HG03469 (cell line): ENCODE measurements around the gene DDR1.

Experiments
- ATAC-seq: cut with Tn5 transposase; IDR thresholded peaks from one replicate; pipeline ENCODE4 v1.9.1; 2021; ENCODE audit warnings: mild to moderate bottlenecking, moderate library complexity, moderate number of reproducible peaks; ENCODE audit not compliant: unreplicated experiment

DDR1 gene

DNA sequence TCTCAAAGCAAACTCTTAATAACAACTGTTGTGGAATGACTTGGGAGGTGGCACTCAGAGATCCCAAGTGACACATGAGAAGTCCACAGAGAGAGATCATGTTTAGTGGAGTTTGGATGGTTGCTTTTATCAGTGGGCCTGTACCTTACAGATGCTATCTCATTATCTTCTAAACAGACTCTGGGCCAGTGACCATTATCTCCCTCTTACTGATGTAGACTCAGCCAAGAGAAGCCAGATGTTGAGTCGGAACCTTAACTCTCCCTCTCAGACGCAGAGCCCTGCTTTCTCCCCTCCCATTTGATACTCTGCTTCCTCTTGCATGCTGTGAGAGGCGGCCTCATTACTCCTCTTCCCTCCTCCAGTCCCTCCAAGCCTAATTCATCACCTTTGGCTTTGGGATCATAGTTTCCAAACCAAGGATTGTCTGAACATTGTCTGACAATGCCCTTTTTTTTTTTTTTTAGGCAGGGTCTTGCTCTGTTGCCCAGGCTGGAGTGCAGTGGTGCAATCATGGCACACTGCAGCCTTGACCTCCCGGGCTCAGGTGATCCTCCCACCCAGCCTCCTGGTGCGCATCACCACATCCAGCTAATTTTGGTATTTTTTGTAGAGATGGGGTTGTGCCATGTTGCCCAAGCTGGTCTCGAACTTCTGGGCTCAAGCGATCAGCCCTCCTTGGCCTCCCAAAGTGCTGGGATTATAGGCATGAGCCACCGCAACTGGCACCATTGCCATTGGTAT is 4.5 kb upstream of the DDR1 start:
- ATAC-seq = no peak

DNA sequence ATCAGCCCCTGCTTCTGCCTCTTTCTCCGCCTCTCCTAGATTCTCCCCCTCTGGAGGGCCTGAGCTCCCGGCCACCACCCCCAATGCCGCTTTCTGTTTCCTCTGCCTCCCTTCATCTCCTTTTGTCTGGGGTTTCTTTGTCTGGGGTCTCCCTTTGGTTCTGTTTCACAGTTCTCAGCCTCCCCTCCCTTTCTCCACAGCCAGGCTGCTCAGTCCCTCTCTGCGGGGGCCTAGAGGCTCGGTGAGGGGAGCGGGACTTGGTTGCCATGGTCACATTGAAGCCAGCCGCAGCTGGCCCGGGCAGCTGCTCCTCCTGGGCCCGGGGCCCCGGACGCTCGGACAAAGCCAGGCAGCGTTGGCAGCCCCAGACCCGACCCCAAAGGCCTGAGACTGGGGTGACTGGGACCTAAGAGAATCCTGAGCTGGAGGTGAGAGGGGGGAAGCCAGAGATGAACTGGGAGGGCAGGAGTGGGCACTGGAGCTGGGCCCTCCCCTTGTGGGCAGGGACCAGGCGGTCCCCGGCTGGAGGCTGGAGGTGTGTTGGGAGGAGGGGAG is 3.5 kb upstream of the DDR1 start:
- ATAC-seq = no peak

DNA sequence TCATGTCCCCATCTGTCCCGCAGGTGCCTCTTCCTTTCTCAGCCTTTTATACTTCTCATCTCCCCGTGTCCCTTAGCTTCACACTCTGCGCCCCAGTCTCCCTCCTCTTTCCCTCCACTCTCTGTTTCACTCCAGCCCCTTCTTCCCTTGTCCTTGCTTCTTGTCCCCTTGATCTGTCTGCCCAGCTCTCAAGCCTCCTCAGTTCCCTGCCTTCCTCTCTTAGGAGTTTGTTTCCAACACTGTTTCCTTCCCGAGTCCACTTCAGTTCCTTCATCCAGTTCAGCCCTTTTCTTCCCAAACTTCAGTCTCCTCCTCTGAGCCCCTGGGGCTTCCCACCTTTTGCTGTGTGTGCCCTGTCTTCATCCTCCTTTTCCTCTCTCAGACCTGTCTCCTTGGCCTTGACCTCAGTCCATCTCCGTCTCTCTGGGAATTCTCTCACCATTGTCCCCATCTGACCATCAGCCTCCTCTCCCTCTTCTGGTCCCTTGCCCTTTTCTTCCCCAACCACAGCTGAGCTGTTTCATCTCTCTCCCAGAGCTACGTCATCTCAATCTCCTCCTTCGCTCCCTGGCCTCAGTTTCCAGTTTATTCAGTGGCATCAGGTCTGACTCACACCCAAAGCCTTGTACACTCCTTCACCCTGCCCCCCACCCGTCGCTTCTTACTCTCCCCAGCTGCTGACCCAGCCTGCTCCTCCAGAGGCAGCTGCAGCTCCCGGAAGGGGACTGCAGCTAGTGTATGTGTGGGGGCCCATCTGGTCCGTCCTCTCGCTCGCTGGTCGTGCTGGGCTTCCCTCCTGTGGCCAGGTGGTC is 2.7 kb upstream of the DDR1 start:
- no peak for ATAC-seq

DNA sequence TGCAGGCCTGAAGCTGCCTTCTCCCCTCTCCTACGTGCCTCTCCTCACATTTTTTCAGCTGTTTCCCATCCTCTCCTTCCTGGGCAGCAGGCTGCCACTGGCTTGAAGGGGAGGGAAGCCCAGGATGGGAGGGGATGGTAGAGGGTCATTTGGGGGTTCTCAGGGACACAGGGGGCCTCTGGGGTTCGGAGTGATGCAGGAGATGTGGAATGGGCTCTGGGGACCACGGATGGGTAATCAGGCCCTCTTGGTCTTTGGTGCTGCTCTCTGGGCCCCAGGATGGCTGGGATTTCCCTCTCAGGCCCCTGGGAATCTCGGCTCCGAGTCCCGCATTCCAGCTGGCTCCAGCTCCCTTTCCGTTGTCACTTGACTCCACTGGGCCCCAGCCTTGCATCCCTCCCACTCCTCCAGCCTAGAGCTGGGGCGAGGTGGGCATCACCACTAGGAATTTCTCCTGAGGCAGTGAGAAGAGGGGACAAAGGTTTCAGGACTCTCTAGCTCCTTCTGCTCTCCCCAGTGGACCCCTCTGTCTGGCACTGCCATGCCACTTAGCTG is 2.0 kb upstream of the DDR1 start:
- ATAC-seq = no peak

DNA sequence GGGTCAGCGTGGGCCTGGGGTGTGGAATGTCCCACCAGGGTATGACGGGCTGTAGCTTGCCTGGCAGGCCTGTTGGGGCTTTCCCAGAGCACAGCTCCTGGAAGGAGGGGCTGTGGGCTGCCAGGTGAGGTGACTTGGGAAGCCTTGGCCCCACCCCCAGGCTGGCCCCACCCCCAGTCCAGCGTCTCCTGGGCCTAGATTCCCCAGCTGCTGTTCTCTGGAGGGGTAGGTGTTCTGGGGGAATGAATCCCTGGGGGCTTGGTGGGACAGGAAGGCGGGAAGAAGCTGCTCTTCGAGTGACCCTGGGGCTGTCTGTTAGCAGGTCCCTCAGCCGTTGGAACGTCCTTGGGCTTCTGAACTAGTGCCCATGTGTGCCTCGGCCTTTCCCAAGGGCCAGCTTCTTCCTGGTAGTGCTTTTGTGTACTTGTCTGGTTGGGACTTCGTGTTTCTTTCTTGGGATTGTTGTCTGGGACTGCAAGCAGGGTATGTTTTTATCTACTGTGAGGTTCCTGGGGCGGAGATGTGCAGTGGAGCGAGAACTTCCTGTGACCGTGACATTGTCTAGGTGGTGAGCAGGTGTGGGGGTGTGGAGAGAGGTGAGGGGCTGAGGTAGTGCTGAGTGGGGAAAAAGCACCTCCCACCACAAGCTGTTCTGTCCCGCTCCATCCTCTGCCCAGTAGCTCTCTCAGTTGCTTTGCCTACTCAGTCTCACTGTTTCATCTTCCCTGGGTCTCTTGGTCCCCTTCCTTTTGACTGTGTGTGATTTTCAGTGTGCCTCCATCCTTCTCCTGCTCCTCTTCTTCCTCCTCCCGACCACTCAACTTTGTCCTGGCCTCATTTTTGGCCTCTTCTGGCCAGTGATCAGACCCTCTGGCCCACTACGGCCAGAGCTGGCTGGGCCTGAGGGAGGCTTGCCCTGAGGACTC is 1.3 kb upstream of the DDR1 start:
- ATAC-seq = no peak

DNA sequence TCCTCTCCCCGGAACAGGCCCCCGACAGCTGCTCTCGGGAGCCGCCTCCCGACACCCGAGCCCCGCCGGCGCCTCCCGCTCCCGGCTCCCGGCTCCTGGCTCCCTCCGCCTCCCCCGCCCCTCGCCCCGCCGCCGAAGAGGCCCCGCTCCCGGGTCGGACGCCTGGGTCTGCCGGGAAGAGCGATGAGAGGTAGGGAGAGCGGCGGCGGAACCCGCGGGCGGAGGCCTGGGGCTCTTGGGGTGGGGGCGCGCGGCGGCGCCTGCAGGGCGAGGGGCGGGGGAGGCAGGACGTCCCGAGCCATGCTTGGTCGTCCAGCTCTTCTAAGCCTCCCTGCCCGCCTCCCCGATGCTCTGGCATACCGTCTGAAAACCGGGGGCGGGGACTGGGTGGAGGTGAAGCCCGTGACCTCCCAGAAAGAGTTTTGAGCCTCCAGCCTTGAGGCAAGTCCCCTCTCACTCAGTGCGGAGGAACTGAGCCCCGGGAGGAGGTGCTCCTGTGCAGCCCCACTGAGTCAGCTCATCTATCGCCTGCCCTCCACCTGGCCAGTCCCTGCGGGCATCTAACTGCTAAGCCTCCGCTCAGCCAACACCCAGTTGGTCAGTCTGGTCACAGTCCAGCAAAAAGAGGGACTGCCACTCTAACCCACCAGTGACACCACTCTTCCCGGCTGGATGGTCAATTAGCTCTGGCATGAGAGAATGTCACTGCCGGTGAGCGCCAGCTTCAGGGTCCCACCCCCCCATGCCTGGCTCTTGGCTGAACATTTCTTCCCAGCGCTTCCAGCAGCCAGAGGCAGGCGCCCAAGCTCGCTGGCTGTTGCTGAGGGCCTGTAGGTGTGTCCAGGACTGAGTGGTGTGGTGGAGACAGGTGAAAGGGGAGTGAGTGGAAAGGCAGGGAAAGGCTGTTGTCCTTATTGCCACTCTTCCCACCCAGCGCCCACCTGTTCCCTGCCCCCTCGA is 482 bp downstream of the DDR1 start:
- ATAC-seq = no peak

DNA sequence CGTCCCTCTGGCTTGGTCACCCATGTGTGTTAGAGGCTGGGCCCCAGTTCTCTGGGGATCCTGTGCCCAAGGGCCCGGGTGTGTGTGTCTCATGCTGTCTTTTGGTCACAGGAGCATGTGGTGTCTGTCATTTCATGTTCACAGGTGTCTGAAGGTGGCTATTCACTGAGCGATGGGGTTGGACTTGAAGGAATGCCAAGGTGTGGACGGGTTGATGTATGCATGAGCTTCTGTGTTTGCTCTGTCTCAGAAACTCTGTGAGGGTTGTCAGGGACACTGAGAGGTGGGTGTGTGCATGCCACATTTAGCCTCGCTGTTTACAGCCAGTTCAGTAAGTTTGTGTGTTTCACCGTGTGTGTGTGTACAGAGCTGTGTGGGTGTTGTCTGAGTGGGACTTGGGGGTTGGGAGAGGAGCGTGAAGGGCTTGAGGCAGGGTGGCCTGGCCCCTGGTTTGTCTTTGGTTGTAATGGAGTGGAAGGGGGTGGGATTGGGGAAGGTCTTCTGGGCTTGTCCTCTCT is 1.2 kb downstream of the DDR1 start:
- ATAC-seq = no peak

DNA sequence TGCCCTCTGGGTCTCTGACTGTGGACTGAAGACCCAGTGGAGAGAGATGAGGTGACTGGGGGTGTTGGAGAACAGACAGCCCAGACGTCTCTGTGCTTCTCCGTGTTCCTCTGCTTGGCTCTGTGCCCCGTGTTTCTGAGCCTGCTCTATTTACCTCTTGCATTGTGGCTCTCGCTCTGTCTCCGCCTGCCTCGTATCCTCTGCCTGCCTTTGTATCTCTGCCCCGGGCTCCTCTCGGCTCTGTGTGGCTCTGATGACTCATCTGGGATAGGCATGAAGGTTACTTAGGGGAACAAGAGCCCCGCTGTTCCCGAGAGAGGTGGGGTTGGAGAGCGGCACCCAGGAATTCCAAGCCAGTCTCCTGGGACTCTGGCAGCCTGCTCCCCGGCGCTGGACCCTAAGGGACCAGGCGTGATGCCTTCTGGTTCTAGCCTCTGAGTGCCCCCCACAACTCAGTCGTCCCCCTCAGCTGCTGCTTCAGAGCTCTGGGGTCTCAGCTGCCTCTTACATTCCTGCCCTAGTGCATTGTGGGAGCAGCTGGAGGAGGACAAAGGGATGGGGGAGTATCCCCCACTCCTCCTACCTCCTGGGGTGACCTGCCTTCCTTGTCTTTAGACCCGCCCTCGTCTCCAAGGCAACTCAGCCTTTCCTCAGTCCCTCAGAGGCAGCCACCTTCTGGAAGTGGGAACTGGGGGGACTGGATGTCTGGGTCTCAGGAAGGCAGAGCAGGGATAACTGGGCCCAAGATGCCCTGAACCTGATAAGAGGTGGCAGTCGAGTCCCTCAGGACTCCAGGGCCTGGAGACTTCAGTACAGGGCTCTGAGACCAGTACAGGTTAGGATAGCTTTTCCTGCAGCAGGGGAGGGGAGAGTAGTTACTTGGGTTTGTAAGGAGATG is 1.9 kb downstream of the DDR1 start:
- ATAC-seq = no peak

DNA sequence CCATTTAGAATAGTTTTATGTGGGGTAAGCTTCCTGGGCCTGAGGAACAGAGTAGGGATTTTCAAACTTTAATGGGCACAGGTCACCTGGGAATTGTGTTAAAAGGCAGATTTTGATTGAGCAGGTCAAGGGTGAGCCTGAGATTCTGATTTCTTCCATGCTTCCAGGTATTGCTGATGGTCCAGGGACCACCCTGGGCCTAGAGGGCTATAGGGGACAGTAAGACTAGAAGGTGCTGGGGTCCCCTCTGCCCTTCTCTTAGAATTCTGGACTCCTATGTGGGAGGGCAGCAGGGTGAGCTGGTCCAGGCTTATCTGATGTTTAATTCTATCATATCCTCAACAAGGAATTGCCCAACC is 2.6 kb downstream of the DDR1 start:
- no peak for ATAC-seq

DNA sequence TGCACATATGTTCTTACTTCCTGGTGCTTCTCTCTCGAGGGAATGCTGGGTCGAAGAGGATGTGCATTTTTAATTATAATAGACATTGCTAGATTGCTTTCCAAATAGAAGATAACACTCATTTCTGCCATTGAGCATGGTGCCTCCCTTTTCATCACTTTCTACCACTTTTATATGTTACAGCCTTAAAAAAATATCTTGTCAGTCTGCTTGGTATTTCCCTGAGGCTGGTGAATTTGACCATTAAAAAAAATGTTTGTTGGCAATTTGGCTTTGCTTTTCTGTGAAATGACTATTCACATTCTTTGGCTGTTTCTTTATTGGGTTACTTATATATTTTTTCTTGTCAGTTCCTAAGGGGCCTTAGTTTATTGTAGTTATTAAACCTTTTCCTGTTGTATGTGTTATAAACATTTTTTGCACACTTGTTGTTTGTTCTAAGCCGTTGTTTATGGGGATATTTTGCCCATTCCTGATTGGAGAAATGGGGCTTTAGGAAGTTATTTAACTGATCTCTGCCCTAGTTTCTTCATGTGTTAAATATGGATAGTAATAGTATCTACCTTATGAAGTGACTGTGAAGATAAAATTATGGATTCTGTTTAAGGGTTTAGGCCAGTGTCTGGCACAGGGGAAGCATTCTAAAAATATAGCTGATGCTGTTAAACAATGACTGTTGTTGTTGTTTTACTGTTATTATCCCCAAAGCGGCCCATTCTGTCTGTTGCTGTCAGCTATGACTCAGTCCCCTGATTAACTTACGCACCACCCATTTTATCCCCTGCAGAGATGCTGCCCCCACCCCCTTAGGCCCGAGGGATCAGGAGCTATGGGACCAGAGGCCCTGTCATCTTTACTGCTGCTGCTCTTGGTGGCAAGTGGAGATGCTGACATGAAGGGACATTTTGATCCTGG is 3.8 kb downstream of the DDR1 start:
- no peak for ATAC-seq

DNA sequence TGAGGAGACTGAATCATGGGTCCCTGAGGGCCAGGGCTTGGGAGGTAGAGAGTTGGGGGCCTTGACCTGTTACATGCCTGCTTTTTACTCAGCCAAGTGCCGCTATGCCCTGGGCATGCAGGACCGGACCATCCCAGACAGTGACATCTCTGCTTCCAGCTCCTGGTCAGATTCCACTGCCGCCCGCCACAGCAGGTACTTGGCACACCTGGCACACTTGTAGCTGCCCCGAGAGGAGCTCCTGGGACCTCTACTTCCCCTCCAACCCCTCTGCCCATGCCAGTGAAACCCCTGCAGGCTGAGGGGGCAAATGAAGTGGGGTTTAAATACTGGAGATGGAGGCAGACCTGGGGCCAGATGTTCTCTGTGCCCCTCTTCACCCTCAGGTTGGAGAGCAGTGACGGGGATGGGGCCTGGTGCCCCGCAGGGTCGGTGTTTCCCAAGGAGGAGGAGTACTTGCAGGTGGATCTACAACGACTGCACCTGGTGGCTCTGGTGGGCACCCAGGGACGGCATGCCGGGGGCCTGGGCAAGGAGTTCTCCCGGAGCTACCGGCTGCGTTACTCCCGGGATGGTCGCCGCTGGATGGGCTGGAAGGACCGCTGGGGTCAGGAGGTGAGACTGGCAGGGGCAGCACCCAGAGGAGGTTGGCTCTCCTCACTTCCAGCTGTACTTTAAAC is 4.6 kb downstream of the DDR1 start:
- ATAC-seq = no peak

DNA sequence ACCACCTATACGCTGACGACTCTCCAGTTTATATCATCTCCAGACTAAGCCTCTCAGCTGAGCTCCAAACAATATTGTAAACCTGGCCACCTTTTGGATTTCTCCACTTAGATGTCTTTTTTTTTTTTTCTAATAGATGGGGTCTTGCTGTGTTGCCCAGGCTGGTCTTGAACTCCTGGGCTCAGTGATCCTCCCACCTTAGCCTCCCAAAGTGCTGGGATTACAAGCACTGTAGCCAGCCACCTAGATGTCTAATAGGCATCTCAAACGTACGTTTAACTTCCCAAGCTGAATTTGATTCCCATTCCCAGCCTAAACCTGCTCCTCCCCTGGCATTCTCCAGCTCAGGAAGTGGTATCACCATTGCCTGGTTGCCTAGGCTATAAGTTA is 5.2 kb downstream of the DDR1 start:
- no peak for ATAC-seq

DNA sequence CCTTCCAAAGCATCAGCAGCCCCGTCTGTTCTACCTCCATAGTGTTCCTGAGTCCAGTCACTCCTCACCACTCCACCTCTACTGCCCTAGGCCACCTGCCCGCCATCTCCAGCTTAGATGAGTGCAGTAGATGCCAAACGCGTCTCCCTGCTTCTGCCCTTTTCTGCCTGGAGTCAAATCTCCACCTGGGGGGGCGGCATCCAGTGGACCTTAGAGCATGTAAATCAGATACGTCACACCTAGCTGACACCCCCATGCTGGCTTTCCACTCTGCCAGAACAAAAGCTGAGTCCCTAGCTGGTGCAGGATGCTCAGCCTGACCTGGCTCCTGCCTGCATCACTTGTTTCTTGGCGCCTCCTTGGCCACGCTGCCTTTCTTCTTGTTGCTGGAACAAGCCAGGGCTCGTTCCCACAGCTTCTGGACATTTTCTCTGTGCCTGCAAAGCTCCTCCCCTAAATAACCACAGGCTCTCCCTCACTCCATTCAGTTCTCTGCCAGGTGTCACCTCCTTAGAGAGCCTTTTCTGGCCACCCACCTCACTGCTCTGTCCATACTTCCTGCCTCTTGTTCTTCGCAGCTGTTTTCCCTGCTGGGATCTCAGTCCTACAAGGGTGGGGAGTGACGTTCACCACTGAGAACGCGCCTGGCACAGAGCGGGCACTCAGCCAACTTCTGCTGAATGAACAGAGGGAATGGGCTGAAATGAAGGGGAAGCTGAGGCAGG is 5.8 kb downstream of the DDR1 start:
- ATAC-seq = no peak

DNA sequence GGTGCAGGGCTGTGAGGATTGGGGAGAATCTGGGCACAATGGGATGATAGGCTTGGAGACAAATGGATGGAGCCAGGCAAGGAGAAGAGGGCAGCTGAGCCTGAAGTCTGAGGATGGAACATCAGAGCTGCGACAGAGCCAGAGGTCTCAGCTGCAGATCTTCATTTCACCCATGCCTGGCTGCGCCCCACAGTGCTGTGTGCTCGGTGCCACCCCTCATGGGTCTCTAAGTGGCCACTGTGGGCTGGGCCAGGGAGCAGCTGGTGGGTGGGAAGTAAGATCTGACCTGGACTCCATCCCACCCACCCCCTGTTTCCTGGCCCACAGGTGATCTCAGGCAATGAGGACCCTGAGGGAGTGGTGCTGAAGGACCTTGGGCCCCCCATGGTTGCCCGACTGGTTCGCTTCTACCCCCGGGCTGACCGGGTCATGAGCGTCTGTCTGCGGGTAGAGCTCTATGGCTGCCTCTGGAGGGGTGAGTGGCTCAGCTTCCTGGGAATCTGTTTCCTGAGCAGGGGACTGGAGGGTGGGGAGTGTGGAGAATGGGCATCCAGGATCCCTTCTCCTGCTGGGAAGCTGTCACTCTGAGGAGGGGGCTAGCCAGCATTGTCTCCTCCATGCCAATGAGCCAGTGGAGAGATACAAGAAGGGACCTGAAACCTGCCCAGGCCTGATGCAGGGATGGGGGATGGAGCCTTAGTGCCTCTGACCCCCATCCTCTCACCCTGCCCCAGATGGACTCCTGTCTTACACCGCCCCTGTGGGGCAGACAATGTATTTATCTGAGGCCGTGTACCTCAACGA is 6.5 kb downstream of the DDR1 start:
- ATAC-seq = no peak

DNA sequence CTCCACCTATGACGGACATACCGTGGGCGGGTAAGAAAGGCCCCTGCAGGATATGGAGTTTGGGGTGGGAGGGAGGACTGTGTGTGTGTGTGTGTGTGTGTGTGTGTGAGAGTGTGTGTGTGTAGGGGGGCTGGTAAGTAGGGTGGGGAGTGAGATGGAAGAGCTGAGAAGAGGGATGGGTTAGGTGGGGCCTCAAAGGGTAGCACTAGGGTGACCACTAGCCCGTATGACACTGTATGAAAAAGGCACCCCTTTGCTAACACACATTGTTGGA is 7.1 kb downstream of the DDR1 start:
- no peak for ATAC-seq
